Right hindlimb (tissue), 1 donor: ENCODE results near the gene CHRM2.
"Not testable (repeated sequence)": the region's sequence is repeated elsewhere in the genome, so short reads cannot be mapped to it uniquely, and the experiment has no call there.

Experiments used
- DNase-seq: peaks from one replicate; pipeline ENCODE4 v3.0.0-alpha.2; 2018

The CHRM2 gene

GRCh38 chr7:136868496-136869000 is at the start of gene CHRM2:
CHRM2 (plus strand) TSS chr7:136868652; CDS start chr7:137014866, 146,214 bp downstream.
- peak; percentile 25 for DNase-seq

GRCh38 chr7:136831398-136831797 is 37.1 kb upstream of the CHRM2 start:
- not testable (repeated sequence) for DNase-seq

- DNase-seq = no peak
Measured at GRCh38 chr7:136845899-136846465, 22.5 kb upstream of the CHRM2 start.

GRCh38 chr7:136847858-136848257 is 20.6 kb upstream of the CHRM2 start:
- DNase-seq = no peak

- DNase-seq = no peak
Measured at GRCh38 chr7:136853654-136854053, 14.8 kb upstream of the CHRM2 start.

- no peak for DNase-seq
Measured at GRCh38 chr7:136857573-136857972, 10.9 kb upstream of the CHRM2 start.

GRCh38 chr7:136859803-136860202 is 8.6 kb upstream of the CHRM2 start:
- no peak for DNase-seq

- no peak for DNase-seq
Measured at GRCh38 chr7:136865236-136865635, 3.2 kb upstream of the CHRM2 start.

- DNase-seq = no peak
Measured at GRCh38 chr7:136865777-136866176, 2.7 kb upstream of the CHRM2 start.

GRCh38 chr7:136869001-136869961 is 829 bp downstream of the CHRM2 start:
- peak; percentile 19 for DNase-seq

- DNase-seq = no peak
Measured at GRCh38 chr7:136869991-136870865, 1.8 kb downstream of the CHRM2 start.

- no peak for DNase-seq
Measured at GRCh38 chr7:136870866-136871487, 2.5 kb downstream of the CHRM2 start.

- no peak for DNase-seq
Measured at GRCh38 chr7:136874393-136875032, 6.1 kb downstream of the CHRM2 start.

GRCh38 chr7:136877509-136877908 is 9.1 kb downstream of the CHRM2 start:
- no peak for DNase-seq

- DNase-seq = no peak
Measured at GRCh38 chr7:136877990-136878389, 9.5 kb downstream of the CHRM2 start.

- DNase-seq = no peak
Measured at GRCh38 chr7:136878878-136879277, 10.4 kb downstream of the CHRM2 start.

GRCh38 chr7:136883046-136883445 is 14.6 kb downstream of the CHRM2 start:
- no peak for DNase-seq

GRCh38 chr7:136884492-136884891 is 16.0 kb downstream of the CHRM2 start:
- DNase-seq = no peak

GRCh38 chr7:136887317-136887716 is 18.9 kb downstream of the CHRM2 start:
- no peak for DNase-seq

GRCh38 chr7:136890399-136890798 is 21.9 kb downstream of the CHRM2 start:
- no peak for DNase-seq

- no peak for DNase-seq
Measured at GRCh38 chr7:136891850-136892249, 23.4 kb downstream of the CHRM2 start.

- DNase-seq = no peak
Measured at GRCh38 chr7:136894789-136895188, 26.3 kb downstream of the CHRM2 start.
